ENCODE results near the gene PHAX. TPM values are rescaled to one million over a fixed set of nuclear protein-coding genes. Genes with fewer than 3 reads are reported as not detected.
"Not testable (repeated sequence)": the region's sequence is repeated elsewhere in the genome, so short reads cannot be mapped to it uniquely, and the experiment has no call there.

PHAX gene
- total RNA-seq, 1 experiment from 2014 or later, result 57.4 TPM

- peak; percentile 45 for DNase-seq (ENCODE audit: low read depth)
Measured at GRCh38 chr5:126656401-126657007, 55.8 kb downstream of the PHAX start.

- no peak for DNase-seq (ENCODE audit: low read depth)
Measured at GRCh38 chr5:126658561-126658960, 57.8 kb downstream of the PHAX start.

- DNase-seq (ENCODE audit: low read depth), result no peak
Measured at GRCh38 chr5:126659805-126660482, 59.2 kb downstream of the PHAX start.

- no peak for DNase-seq (ENCODE audit: low read depth)
Measured at GRCh38 chr5:126664586-126664985, 63.8 kb downstream of the PHAX start.

- DNase-seq (ENCODE audit: low read depth), result not testable (repeated sequence)
Measured at GRCh38 chr5:126670109-126670508, 69.4 kb downstream of the PHAX start.

- not testable (repeated sequence) for DNase-seq (ENCODE audit: low read depth)
Measured at GRCh38 chr5:126671681-126672080, 70.9 kb downstream of the PHAX start.

GRCh38 chr5:126673477-126673876, 72.7 kb downstream of the PHAX start:
- DNase-seq (ENCODE audit: low read depth), result no peak

GRCh38 chr5:126674145-126674544, 73.4 kb downstream of the PHAX start:
- DNase-seq (ENCODE audit: low read depth), result no peak

GRCh38 chr5:126675338-126675737, 74.6 kb downstream of the PHAX start:
- DNase-seq (ENCODE audit: low read depth), result no peak

GRCh38 chr5:126676195-126676624, 75.5 kb downstream of the PHAX start:
- peak; percentile 65 for DNase-seq (ENCODE audit: low read depth)

Other genes with a start within 250 kb of the PHAX start
- gene GRAMD2B, start 177.5 kb upstream of the PHAX start, total RNA-seq (2014; rRNA removed; shearing (Covaris generic)), result 26.7 and 27.9 TPM in 2 replicates
- gene ALDH7A1, start 5.7 kb upstream of the PHAX start, total RNA-seq (2014; rRNA removed; shearing (Covaris generic)), result 15.6 and 30.3 TPM in 2 replicates
- gene LMNB1, start 176.2 kb downstream of the PHAX start, total RNA-seq (2014; rRNA removed; shearing (Covaris generic)), result 106 and 134 TPM in 2 replicates

All from M059J (cell line).